Sciatic nerve (tissue), 2 donors: Measurements from ENCODE around the gene ZFP30. TPM values are rescaled to one million over a fixed set of nuclear protein-coding genes. Genes with fewer than 3 reads are reported as not detected.
"Not testable (repeated sequence)": the region's sequence is repeated elsewhere in the genome, so short reads cannot be mapped to it uniquely, and the experiment has no call there.

ENCODE experiments used
- ATAC-seq: fragments of 200-7000 bp; cut with Tn5 transposase; one replicate; pipeline ENCODE4 v1.9.1; 2020; ENCODE audit warnings: mild to moderate bottlenecking, moderate library complexity
- DNase-seq: peaks from one replicate; pipeline ENCODE4 v3.0.0-alpha.2; 2020; ENCODE audit warnings: low spot score
- intact Hi-C: fragments of 100-400 bp; cut with DNase I; formaldehyde crosslinking; loops from one replicate; pipeline ENCODE4 v1.14.2; 2022
- total RNA-seq: library from RNA; stranded (reverse); fragmentation: NEBNext Ultra II Directional; extraction: Animal tissue kit (Norgen Biotek cat#: 25700); gene quantifications from one replicate; pipeline ENCODE4 v1.2.1, GENCODE V29; 2021
- donor health status: DM: no; HTN: no; CAD: no.
- donor health status: DM: no; HTN: no; CAD: no.

Gene ZFP30
- total RNA-seq, result 14.9 TPM

DNA sequence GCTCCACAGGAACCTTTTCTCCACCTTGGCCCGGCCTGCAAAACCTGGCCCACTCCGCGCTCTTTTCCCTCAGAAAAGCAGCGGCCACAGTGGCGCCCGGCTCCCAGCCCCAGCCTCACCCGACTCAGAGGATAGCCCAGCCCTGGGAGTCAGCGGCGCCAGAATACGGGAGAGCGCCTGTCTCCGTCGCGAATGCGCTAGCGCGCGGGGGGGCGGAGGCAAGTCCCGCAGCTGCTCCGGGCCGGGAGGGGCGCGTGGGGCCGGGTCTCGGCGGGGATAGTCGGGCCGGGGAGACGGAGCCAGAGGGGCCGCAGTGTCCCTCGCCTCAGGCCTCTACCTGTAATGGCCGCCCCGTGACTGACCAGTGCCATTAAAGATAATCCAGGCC lies at the start of gene ZFP30:
Gene ZFP30, minus strand, starts transcription at position 165 of the 388 bp plus-strand sequence. CDS start 7,643 bp downstream, outside the sequence.
- intact Hi-C loops, result no loop called here
- ATAC-seq (peak; percentile 98), DNase-seq (peak; percentile 86)

DNA sequence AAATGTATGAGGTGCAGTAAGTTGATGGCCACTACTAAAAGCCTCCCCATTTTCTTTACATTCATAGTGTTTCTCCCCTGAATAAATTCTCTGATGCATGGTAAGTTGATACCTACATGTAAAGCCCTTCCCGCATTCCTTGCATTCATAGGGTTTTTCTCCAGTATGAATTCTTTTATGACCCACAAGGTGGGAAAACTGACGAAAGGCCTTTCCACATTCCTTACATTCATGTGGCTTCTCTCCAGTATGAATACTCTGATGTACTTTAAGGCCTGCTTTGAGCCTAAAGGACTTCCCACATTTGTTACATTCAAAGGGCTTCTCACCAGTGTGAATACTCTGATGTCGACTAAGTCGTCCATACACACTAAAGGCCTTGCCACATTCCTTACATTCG lies 43.8 kb upstream of the ZFP30 start:
- DNase-seq (no peak), ATAC-seq (no peak)
- intact Hi-C loops, result no loop called here

DNA sequence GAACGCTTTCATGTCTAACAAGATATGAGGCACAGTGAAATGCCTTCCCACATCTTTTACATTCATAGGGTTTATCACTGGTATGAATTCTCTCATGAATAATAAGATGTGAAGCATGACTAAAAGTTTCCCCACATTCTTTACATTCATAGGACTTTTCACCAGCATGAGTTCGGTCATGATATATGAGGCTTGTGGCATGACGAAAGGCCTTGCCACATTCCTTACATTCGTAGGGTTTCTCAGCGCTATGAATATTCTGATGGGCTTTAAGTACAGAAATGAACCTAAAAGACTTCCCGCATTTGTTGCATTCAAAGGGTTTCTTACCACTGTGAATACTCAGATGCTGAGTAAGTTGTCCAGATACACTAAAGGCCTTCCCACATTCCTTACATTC lies 43.0 kb upstream of the ZFP30 start:
- intact Hi-C loops, result no loop called here
- no peak for ATAC-seq
- DNase-seq, result no peak

DNA sequence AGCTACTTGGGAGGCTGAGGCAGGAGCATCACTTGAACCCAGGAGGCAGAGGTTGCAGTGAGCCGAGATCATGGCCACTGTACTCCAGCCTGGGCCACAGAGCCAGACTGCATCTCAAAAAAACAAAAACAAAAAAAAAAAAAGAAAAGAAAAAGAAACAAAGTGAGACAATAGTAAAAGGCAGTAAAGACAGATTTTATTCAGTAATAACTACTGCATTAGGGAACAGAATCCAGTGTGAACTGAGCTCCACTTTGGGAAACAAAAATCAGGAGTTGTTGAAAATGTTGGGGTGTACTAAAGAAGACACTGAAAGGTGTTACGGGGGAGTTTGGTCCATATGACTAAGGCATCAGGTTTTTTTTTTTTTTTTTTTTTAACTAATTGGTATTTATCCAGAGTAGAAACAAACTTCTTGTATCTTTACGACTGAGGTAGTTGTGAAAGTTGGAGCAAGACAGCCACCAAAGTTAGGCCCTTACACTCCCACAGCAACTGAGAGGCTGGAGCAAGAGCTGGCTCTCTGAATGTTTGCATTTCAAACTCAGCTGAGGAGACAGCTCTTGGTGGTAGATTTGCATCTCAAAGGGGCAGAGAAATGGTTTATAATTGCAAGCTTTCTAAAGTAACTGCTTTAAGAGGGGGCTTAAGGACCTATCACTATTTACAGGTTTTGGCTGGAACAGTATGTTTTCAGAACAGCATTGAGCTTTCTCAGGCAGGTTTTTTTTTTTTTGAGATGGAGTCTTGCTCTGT lies 40.1 kb upstream of the ZFP30 start:
- intact Hi-C loops, result no loop called here
- ATAC-seq (no peak), DNase-seq (no peak)

DNA sequence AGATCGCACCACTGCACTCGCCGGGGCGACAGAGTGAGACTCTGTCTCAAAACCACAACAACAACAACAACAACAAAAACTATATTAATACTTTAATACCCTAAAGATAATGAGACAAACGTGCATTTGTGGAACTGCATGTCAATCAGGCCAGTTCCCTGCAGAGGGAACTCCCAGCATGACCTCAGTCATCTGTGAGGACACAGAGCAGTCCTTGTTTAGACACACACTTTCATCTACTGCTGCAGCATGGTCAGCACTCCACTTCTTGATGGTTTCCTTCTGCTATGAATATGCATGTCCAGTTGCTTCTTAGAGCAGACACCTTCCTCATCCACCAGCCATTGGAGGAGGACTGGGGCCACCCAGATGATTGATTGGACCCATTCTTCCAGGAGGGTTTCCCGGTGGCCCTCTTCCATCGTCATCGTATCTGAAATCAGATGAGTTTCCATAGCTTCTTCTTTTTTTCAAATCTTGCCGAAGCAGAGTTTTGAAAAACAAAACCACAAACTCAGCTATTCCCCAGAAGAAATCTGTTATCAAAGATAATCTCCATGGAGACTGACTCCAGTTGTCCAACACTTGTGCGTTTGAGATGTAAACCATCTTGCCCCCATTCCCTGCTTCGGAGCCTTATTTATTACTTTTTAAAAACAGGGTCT lies 37.8 kb upstream of the ZFP30 start:
- ATAC-seq (no peak), DNase-seq (no peak)
- intact Hi-C loops, result no loop called here

DNA sequence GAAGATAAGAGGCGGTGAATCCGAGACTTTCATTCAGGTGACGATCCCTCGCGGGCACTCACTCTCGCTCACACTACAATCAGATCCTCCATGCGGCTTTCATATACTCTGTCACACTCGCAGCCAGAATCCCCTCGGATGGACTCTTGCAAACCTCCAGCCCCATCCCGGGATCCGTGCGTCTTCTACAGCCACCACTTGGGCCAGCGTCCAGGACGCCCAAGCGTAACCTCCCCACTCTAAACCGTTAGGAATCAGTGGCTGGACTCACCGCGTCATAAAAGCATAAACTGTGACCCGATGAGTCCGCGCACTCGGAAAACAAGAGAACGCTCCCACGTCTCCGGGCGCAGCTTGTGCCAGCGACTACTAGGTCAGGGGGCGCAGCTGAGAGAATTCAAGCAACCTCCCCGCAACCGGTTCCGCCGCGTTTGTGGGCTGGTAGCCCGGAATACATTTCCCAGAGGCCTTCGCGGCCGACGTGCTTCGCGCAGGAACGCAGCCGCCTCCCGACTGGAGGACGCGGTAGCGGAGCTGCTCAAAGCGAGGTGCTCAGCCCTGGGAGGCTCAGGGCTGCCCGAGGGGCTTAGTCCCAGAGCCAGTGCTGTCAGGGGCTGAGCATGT lies 36.7 kb upstream of the ZFP30 start:
- ATAC-seq, result peak; percentile 97
- intact Hi-C loops, result no loop called here
- peak; percentile 87 for DNase-seq

GRCh38 chr19:37683520-37683919 lies 28.3 kb upstream of the ZFP30 start:
- ATAC-seq, result no peak
- DNase-seq, result no peak
- intact Hi-C loops, result no loop called here

DNA sequence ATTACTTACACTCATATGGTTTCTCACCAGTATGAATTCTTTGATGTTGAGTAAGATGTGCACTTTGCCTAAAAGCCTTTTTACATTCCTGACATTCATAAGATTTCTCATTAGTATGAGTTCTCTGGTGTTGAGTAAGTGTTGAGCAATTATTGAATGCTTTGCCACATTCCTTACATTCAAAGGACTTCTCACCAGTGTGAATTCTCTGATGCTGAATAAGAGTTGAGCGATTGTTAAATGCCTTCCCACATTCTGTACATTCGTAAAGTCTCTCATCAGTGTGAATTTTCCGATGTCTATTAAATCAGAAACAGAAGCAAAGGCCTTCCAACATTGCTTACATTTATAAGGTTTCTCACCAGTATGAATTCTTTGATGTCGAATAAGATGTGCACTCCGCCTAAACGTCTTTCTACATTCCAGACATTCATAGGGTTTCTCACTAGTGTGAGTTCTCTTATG lies 14.2 kb upstream of the ZFP30 start:
- ATAC-seq (no peak), DNase-seq (no peak)
- intact Hi-C loops, result no loop called here

DNA sequence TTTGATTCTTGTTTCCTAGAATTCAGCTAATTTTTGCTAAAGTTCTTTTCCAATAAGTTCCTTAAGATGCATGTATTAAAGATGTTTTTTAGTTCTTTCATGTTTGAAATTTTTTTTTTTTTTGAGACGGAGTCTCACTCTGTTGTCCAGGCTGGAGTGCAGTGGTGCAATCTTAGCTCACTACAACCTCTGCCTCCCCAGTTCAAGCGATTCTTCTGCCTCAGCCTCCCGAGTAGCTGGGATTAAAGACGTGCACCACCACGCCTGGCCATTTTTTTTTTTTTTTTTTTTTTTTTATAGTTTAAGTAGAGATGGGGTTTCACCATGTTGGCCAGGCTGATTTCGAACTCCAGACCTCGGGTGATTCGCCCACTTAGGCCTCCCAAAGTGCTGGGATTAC lies 1.9 kb upstream of the ZFP30 start:
- intact Hi-C loops, ATAC-seq, DNase-seq: not testable (repeated sequence)

- intact Hi-C loops, result no loop called here
- DNase-seq (peak; percentile 87), ATAC-seq (peak; percentile 92)
Observed at GRCh38 chr19:37655689-37656371, 565 bp upstream of the ZFP30 start.

GRCh38 chr19:37654629-37655300 lies 500 bp downstream of the ZFP30 start:
- intact Hi-C loops, result no loop called here
- ATAC-seq (peak; percentile 64), DNase-seq (peak; percentile 58)

GRCh38 chr19:37654118-37654517 lies 1.1 kb downstream of the ZFP30 start:
- DNase-seq (no peak), ATAC-seq (no peak)
- intact Hi-C loops, result no loop called here

- DNase-seq (no peak), ATAC-seq (no peak)
- intact Hi-C loops, result no loop called here
Observed at GRCh38 chr19:37635076-37636056, 19.9 kb downstream of the ZFP30 start.

- intact Hi-C loops, result no loop called here
- DNase-seq, result peak; percentile 75
- ATAC-seq, result peak; percentile 90
Observed at GRCh38 chr19:37594982-37595382, 60.3 kb downstream of the ZFP30 start.

DNA sequence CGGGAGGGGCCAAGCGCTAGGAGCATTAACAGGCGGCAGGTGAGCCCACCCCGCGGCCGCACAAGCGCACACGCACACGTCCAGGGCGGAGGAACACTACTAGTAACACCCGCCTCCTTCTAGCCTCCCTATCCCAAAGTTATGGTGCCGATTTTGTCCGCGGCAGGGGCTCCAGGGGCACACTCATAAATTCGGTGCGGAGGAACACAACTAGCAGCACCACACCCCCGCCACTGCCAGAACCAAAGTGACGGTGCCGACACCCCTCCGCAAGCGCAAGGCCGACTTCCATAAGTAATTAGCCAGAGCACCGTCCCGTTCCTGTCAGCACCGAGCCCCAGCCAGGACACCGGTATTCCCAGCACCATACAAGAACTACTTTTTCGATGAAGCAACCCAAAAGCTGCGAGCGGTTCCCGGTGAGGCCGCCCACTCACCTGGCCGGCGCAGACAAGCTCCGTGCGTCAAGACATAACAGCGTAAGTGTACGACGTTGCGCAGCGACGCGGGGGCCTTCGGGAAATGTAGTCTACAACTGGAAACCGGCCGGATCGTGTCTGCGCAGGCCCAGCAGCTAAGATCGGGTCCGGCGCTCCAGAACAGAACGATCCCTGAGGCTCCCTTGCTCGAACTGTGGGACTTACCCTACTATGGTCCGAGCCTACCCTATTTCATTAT lies 60.8 kb downstream of the ZFP30 start, which contains the start of the genes ZNF540 and ZNF571:
Gene ZNF540, plus strand, starts transcription at position 573 of the 678 bp plus-strand sequence. CDS start 3,572 bp downstream, outside the sequence.
Gene ZNF571, minus strand, starts transcription at position 489 of the 678 bp plus-strand sequence. CDS start 8,116 bp downstream, outside the sequence.
- ATAC-seq, result peak; percentile 100
- DNase-seq, result peak; percentile 96
- intact Hi-C loops, result no loop called here

DNA sequence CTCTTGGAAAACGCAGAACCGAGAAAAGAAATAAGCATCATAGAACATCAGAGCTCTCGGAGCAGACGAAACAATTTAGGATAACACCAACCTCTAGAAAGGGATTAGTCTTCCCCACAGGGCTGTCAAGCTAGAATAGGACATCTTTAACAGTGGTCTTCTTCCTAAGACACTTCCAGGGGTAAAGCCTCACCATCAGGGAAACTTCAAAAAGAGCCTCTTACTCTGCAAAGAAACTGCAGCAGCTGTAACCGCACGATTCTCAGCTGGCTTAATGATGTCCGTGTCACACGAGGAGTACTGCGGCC lies 61.3 kb downstream of the ZFP30 start:
- no peak for DNase-seq
- intact Hi-C loops, result no loop called here
- ATAC-seq, result no peak

DNA sequence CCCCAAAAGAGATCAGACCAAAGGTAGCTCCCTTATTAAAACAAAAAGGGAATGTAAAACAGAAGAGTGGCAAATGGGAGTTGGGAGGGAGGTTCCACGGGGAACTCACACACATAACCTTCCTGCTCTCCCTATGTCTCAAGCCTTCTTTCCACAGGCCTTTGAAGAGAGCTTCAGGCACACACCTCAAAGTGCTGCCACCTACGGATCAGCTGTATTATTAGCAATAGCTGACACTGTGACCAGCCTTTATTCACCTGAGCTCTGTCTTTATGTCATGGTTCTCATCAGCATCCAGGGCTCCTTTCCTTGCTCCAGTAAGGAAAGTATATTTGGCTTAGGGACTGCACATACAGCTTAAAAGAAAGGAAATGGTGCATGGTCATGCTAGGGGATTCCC lies 71.9 kb downstream of the ZFP30 start:
- ATAC-seq (no peak), DNase-seq (no peak)
- intact Hi-C loops, result no loop called here
